ENCODE results near the gene YIF1A.
"Not testable (repeated sequence)": the region's sequence is repeated elsewhere in the genome, so short reads cannot be mapped to it uniquely, and the experiment has no call there.

GRCh38 chr11:66253081-66253480 is 35.9 kb downstream of the YIF1A start:
- TF ChIP-seq CTCF (IDR thresholded peaks at IDR 0.05; ENCODE audit: poor library complexity); EZH2 (IDR thresholded peaks at IDR 0.05; ENCODE audit: borderline replicate concordance): not testable (repeated sequence)

Data from hepatocyte (in vitro differentiated cells).